ENCODE data around the gene RAB26. TPM values are rescaled to one million over a fixed set of nuclear protein-coding genes. Genes with fewer than 3 reads are reported as not detected.

RAB26 gene
- total and polyA plus RNA-seq, 2 experiments from 2014 or later, result 4.1 to 8.7 TPM

DNA sequence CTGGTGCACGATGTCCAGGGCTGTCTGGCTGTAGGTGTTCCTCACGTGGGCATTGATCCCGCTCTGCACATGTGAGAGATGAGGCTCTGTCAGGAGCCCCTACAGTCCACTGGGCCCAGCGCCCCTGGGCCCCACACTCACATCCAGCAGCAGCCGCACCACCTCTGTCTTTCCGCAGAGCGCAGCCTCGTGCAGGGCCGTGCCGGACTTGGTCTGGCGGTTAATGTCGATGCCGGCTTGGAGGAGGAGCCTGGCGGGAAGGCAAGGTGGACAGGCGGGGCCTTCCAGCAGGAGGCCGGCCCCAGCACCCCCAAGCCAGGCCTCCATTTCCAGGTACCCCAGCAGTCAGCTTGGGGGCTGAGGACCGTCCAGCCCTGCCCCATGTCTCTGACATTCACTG is 38.8 kb downstream of the RAB26 start (continued):
- no peak for TF ChIP-seq ZNF114 (CRISPR knock-in tag; IDR thresholded peaks at IDR 0.05)
- no peak for TF ChIP-seq STAT1 (IDR thresholded peaks at IDR 0.05; ENCODE audit: unreplicated experiment)

DNA sequence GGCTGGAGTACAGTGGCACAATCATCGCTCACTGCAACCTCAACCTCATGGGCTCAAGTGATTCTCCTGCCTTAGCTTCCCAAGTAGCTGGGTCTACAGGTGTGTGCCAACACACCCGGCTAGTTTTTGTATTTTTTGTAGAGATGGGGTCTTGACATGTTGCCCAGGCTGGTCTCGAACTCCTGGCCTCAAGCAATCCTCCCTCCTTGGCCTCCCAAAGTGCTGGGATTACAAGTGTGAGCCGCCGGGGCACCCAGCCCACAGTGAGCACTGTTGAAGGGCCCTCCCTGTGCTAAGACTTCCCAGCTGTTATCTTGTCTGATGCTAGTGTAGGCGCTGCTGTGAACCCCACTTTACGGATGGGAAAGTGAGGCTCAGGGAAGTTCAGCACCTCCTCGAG is 40.0 kb downstream of the RAB26 start:
- no peak overlapping the region for H2AFZ ChIP-seq
- H3K4me3 Mint-ChIP-seq, result no peak overlapping the region
- H3K4me2 ChIP-seq, result no peak overlapping the region
- no peak overlapping the region for H3K4me3 ChIP-seq
- 0 out of 2 replicates have a peak, but pooled peaks cover 2% of the 10 kb centered on the region for H3F3A ChIP-seq (replicated peaks; ENCODE audit: low read depth)
- peaks cover 13% of the 10 kb centered on the region for H3K27me3 Mint-ChIP-seq (ENCODE audit: insufficient read depth, low read depth, poor library complexity)
- H3K36me3 Mint-ChIP-seq (ENCODE audit: low read depth), result no peaks in the 10 kb centered on the region
- no peak overlapping the region for H3K27ac Mint-ChIP-seq
- DNase-seq (ENCODE audit: low spot score), result no peak
- no peaks in the 10 kb centered on the region for H4K20me1 ChIP-seq (replicated peaks; ENCODE audit: insufficient read depth)
- TF ChIP-seq, protein P1, sequence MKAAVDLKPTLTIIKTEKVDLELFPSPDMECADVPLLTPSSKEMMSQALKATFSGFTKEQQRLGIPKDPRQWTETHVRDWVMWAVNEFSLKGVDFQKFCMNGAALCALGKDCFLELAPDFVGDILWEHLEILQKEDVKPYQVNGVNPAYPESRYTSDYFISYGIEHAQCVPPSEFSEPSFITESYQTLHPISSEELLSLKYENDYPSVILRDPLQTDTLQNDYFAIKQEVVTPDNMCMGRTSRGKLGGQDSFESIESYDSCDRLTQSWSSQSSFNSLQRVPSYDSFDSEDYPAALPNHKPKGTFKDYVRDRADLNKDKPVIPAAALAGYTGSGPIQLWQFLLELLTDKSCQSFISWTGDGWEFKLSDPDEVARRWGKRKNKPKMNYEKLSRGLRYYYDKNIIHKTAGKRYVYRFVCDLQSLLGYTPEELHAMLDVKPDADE (IDR thresholded peaks at IDR 0.05), result no peak
- TF ChIP-seq POLR2AphosphoS5 (IDR thresholded peaks at IDR 0.05; ENCODE audit: low read depth) (no peak), STAT1 (IDR thresholded peaks at IDR 0.05; ENCODE audit: unreplicated experiment) (no peak), NANOG (IDR thresholded peaks at IDR 0.05; ENCODE audit: borderline replicate concordance) (no peak), JUNB (IDR thresholded peaks at IDR 0.05; ENCODE audit: unreplicated experiment) (no peak)
- TF ChIP-seq, protein P2, sequence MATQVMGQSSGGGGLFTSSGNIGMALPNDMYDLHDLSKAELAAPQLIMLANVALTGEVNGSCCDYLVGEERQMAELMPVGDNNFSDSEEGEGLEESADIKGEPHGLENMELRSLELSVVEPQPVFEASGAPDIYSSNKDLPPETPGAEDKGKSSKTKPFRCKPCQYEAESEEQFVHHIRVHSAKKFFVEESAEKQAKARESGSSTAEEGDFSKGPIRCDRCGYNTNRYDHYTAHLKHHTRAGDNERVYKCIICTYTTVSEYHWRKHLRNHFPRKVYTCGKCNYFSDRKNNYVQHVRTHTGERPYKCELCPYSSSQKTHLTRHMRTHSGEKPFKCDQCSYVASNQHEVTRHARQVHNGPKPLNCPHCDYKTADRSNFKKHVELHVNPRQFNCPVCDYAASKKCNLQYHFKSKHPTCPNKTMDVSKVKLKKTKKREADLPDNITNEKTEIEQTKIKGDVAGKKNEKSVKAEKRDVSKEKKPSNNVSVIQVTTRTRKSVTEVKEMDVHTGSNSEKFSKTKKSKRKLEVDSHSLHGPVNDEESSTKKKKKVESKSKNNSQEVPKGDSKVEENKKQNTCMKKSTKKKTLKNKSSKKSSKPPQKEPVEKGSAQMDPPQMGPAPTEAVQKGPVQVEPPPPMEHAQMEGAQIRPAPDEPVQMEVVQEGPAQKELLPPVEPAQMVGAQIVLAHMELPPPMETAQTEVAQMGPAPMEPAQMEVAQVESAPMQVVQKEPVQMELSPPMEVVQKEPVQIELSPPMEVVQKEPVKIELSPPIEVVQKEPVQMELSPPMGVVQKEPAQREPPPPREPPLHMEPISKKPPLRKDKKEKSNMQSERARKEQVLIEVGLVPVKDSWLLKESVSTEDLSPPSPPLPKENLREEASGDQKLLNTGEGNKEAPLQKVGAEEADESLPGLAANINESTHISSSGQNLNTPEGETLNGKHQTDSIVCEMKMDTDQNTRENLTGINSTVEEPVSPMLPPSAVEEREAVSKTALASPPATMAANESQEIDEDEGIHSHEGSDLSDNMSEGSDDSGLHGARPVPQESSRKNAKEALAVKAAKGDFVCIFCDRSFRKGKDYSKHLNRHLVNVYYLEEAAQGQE (IDR thresholded peaks at IDR 0.05; ENCODE audit: unreplicated experiment), result no peak
- ATAC-seq, result no peak
- no peaks in the 10 kb centered on the region for H3K9me2 ChIP-seq (ENCODE audit: insufficient read depth)
- no peaks in the 10 kb centered on the region for H3K79me2 ChIP-seq (replicated peaks; ENCODE audit: insufficient read depth)
- no peaks in the 10 kb centered on the region for H3K4me1 ChIP-seq (ENCODE audit: insufficient read depth)
- no peaks in the 10 kb centered on the region for H3K9me3 Mint-ChIP-seq
- no peaks in the 10 kb centered on the region for H3K27me3 ChIP-seq (ENCODE audit: insufficient read depth)
- H3K4me1 Mint-ChIP-seq, result no peaks in the 10 kb centered on the region
- no peaks in the 10 kb centered on the region for H3K36me3 ChIP-seq (ENCODE audit: insufficient read depth)
- no peak overlapping the region for H3K27ac ChIP-seq (ENCODE audit: low read depth)

DNA sequence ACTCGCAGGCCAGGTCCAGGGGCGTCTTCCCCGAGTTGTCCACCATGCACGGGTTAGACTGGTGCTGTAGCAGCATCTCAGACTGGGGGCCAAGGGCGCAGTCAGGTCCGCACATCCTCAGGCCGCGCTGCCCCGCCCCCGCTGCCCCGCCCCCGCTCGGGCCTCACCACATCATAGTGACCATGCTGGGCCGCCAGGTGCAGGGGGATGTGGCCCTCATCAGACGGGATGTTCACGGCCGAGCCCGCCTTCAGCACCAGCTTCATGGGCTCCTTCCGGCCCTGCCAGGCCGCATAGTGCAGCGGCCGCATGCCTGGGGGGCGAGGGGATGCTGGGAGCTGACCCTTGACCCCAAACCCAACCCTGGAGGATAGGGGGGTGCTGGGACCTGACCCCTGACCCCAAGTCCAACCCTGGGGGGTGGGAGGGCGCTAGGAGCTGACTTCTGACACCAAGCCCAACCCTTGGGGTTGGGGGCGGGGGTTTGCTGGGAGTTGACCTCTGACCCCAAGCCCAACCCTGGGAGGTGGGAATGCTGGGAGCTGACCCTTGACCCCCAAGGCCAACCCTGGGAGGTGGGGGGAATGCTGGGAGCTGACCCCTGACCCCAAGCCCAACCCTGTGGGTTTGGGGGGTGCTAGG is 40.9 kb downstream of the RAB26 start:
- H3K27me3 ChIP-seq (ENCODE audit: insufficient read depth), result no peaks in the 10 kb centered on the region
- DNase-seq (ENCODE audit: low spot score) (no peak), ATAC-seq (peak; percentile 18)
- Mint-ChIP-seq H3K27ac (no peak overlapping the region), H3K4me1 (no peaks in the 10 kb centered on the region), H3K27me3 (ENCODE audit: insufficient read depth, low read depth, poor library complexity) (peaks cover 9% of the 10 kb centered on the region), H3K9me3 (no peaks in the 10 kb centered on the region), H3K4me3 (no peak overlapping the region), H3K36me3 (ENCODE audit: low read depth) (no peaks in the 10 kb centered on the region)
- H3K36me3 ChIP-seq (ENCODE audit: insufficient read depth), result no peaks in the 10 kb centered on the region
- H4K20me1 ChIP-seq (replicated peaks; ENCODE audit: insufficient read depth), result no peaks in the 10 kb centered on the region
- no peak overlapping the region for H3K4me3 ChIP-seq
- no peaks in the 10 kb centered on the region for H3K9me2 ChIP-seq (ENCODE audit: insufficient read depth)
- H3K4me1 ChIP-seq (ENCODE audit: insufficient read depth), result no peaks in the 10 kb centered on the region
- no peak overlapping the region for H2AFZ ChIP-seq
- H3K4me2 ChIP-seq, result no peak overlapping the region
- H3F3A ChIP-seq (replicated peaks; ENCODE audit: low read depth), result 0 out of 2 replicates have a peak, but pooled peaks cover 2% of the 10 kb centered on the region
- H3K79me2 ChIP-seq (replicated peaks; ENCODE audit: insufficient read depth), result no peaks in the 10 kb centered on the region
- no peak overlapping the region for H3K27ac ChIP-seq (ENCODE audit: low read depth)
- TF ChIP-seq ZNF114 (CRISPR knock-in tag; IDR thresholded peaks at IDR 0.05) (no peak), ZNF331 (CRISPR knock-in tag; IDR thresholded peaks at IDR 0.05; ENCODE audit: low read depth) (no peak), STAT1 (IDR thresholded peaks at IDR 0.05; ENCODE audit: unreplicated experiment) (no peak)
- TF ChIP-seq, protein P3, sequence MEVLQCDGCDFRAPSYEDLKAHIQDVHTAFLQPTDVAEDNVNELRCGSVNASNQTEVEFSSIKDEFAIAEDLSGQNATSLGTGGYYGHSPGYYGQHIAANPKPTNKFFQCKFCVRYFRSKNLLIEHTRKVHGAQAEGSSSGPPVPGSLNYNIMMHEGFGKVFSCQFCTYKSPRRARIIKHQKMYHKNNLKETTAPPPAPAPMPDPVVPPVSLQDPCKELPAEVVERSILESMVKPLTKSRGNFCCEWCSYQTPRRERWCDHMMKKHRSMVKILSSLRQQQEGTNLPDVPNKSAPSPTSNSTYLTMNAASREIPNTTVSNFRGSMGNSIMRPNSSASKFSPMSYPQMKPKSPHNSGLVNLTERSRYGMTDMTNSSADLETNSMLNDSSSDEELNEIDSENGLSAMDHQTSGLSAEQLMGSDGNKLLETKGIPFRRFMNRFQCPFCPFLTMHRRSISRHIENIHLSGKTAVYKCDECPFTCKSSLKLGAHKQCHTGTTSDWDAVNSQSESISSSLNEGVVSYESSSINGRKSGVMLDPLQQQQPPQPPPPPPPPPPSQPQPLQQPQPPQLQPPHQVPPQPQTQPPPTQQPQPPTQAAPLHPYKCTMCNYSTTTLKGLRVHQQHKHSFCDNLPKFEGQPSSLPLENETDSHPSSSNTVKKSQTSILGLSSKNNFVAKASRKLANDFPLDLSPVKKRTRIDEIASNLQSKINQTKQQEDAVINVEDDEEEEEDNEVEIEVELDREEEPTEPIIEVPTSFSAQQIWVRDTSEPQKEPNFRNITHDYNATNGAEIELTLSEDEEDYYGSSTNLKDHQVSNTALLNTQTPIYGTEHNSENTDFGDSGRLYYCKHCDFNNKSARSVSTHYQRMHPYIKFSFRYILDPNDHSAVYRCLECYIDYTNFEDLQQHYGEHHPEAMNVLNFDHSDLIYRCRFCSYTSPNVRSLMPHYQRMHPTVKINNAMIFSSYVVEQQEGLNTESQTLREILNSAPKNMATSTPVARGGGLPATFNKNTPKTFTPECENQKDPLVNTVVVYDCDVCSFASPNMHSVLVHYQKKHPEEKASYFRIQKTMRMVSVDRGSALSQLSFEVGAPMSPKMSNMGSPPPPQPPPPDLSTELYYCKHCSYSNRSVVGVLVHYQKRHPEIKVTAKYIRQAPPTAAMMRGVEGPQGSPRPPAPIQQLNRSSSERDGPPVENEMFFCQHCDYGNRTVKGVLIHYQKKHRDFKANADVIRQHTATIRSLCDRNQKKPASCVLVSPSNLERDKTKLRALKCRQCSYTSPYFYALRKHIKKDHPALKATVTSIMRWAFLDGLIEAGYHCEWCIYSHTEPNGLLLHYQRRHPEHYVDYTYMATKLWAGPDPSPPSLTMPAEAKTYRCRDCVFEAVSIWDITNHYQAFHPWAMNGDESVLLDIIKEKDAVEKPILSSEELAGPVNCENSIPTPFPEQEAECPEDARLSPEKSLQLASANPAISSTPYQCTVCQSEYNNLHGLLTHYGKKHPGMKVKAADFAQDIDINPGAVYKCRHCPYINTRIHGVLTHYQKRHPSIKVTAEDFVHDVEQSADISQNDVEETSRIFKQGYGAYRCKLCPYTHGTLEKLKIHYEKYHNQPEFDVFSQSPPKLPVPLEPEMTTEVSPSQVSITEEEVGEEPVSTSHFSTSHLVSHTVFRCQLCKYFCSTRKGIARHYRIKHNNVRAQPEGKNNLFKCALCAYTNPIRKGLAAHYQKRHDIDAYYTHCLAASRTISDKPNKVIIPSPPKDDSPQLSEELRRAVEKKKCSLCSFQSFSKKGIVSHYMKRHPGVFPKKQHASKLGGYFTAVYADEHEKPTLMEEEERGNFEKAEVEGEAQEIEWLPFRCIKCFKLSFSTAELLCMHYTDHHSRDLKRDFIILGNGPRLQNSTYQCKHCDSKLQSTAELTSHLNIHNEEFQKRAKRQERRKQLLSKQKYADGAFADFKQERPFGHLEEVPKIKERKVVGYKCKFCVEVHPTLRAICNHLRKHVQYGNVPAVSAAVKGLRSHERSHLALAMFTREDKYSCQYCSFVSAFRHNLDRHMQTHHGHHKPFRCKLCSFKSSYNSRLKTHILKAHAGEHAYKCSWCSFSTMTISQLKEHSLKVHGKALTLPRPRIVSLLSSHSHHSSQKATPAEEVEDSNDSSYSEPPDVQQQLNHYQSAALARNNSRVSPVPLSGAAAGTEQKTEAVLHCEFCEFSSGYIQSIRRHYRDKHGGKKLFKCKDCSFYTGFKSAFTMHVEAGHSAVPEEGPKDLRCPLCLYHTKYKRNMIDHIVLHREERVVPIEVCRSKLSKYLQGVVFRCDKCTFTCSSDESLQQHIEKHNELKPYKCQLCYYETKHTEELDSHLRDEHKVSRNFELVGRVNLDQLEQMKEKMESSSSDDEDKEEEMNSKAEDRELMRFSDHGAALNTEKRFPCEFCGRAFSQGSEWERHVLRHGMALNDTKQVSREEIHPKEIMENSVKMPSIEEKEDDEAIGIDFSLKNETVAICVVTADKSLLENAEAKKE (CRISPR knock-in tag; IDR thresholded peaks at IDR 0.05), result no peak

Measured in GM23338 (cell line).